Activated naive CD4-positive, alpha-beta T cell treated with Interleukin-2 at 50 U/mL for 16 hours (primary cell): ENCODE results near the gene RNF14.

Source experiments
- DNase-seq: peaks from one replicate; pipeline ENCODE4 v3.0.0-alpha.2; 2020

Gene RNF14

GRCh38 chr5:141949511-141949910 lies 19.4 kb upstream of the RNF14 start:
- no peak for DNase-seq

GRCh38 chr5:141950207-141951005 lies 18.5 kb upstream of the RNF14 start:
- no peak for DNase-seq

GRCh38 chr5:141951332-141951781 lies 17.5 kb upstream of the RNF14 start:
- peak; percentile 29 for DNase-seq

- no peak for DNase-seq
Observed at GRCh38 chr5:141952020-141952419, 16.9 kb upstream of the RNF14 start.

- no peak for DNase-seq
Observed at GRCh38 chr5:141954194-141954593, 14.7 kb upstream of the RNF14 start.

- no peak for DNase-seq
Observed at GRCh38 chr5:141957367-141957996, 11.4 kb upstream of the RNF14 start.

- DNase-seq = no peak
Observed at GRCh38 chr5:141958113-141958512, 10.8 kb upstream of the RNF14 start, which contains the start of gene PCDH12. Gene PCDH12, minus strand, starts transcription at chr5:141958202. Its CDS starts 351 bp downstream, at chr5:141957851.

GRCh38 chr5:141958546-141959172 lies 10.2 kb upstream of the RNF14 start:
- peak; percentile 19 for DNase-seq

- DNase-seq = peak; percentile 15
Observed at GRCh38 chr5:141960018-141960417, 8.9 kb upstream of the RNF14 start.

- DNase-seq = peak; percentile 88
Observed at GRCh38 chr5:141960449-141961323, 8.2 kb upstream of the RNF14 start.

- DNase-seq = no peak
Observed at GRCh38 chr5:141961466-141961865, 7.4 kb upstream of the RNF14 start.

GRCh38 chr5:141963701-141964100 lies 5.2 kb upstream of the RNF14 start:
- DNase-seq = no peak

GRCh38 chr5:141965071-141965470 lies 3.8 kb upstream of the RNF14 start:
- DNase-seq = no peak

GRCh38 chr5:141966275-141966962 lies 2.5 kb upstream of the RNF14 start:
- DNase-seq = no peak

GRCh38 chr5:141966963-141967333 lies 2.0 kb upstream of the RNF14 start:
- DNase-seq = no peak

GRCh38 chr5:141969783-141970771 lies 1.2 kb downstream of the RNF14 start:
- no peak for DNase-seq

GRCh38 chr5:141973871-141974595 lies 5.1 kb downstream of the RNF14 start:
- DNase-seq = no peak

- DNase-seq = no peak
Observed at GRCh38 chr5:141976176-141976575, 7.3 kb downstream of the RNF14 start.

GRCh38 chr5:141978389-141978788 lies 9.5 kb downstream of the RNF14 start:
- DNase-seq = no peak

- no peak for DNase-seq
Observed at GRCh38 chr5:141982626-141983025, 13.7 kb downstream of the RNF14 start.
